GM18870 (cell line): Measurements from ENCODE around the gene KIAA1191.
"Not testable (repeated sequence)": the region's sequence is repeated elsewhere in the genome, so short reads cannot be mapped to it uniquely, and the experiment has no call there.

Source experiments
- ATAC-seq: cut with Tn5 transposase; IDR thresholded peaks from one replicate; pipeline ENCODE4 v1.9.1; 2021; ENCODE audit warnings: moderate library complexity; ENCODE audit not compliant: unreplicated experiment

Gene KIAA1191

GRCh38 chr5:176319827-176320554 is 41.6 kb downstream of the KIAA1191 start:
- ATAC-seq = no peak

GRCh38 chr5:176317534-176318374 is 43.8 kb downstream of the KIAA1191 start:
- ATAC-seq = no peak

- not testable (repeated sequence) for ATAC-seq
Measured at GRCh38 chr5:176305356-176305755, 56.2 kb downstream of the KIAA1191 start.
